ENCODE results near the gene TNPO2.

TNPO2 gene

DNA sequence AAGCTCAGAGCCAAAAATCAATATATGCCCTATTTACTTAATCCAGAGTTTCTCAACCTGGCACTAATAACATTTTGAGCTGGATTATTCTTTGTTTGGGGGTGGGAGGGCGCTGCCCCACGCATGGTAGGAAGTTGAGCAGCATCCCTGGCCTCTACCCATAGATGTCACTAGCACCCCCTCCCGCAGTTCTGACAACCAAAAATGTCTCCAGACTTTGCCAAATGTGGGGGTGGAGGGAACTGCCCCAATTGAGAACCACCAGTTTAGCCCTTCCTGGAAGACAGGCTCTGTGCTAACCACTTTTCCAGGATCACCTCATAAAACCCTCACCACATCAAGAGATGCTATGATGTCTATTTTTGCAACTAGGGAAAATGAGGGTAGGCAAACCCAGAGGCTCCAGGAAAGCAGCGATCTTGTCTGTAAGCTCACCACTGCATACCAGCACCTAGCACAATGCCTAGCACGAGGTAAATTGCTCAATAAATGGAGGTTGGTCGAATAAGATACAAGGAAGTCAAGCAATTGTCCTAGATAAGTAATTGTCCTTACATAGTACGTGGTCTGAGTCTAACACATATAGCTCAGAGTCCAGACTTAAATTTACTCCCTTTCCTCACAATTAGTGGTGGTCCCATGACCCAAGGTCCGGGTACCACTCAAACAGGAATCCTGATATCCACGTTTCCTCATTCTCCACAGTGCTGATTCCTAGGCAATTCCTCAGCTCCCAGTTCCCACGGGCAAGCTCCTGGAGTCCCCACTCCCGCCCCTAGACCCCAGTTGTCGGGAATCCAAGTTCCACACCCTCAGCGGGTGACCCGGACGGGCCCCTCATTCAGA is 9.9 kb upstream of the TNPO2 start:
- peaks cover 20 to 39% of the 10 kb centered on the region in 2 experiments; a peak in 2 of 3 replicates for H3K36me3 ChIP-seq (ENCODE audit: control insufficient read depth in 2 of 2, insufficient read depth in 1 of 2, low read length in 2 of 2)
- H3K9me3 ChIP-seq (ENCODE audit: control insufficient read depth, insufficient read depth, low read depth, low read length): no peaks in the 10 kb centered on the region
- peak overlapping the region; percentile 92 for H3K4me3 ChIP-seq (ENCODE audit: low read depth, low read length)
- H3K4me1 ChIP-seq (ENCODE audit: control insufficient read depth, insufficient read depth, low read length): 0 out of 2 replicates have a peak, but pooled peaks cover 4% of the 10 kb centered on the region
- peak overlapping the region; percentile 85 for H3K27ac ChIP-seq (ENCODE audit: extremely low read depth, low read depth, low read length)
- POLR2A ChIA-PET: interaction anchor here (0.5 to 5.4 kb wide), 11 partner anchors 11 to 1814 kb away, joined by 3 to 89 read pairs (median 3); partner anchors contain the start of genes DHPS, MAN2B1, RNASEH2A and TNPO2
- CTCF ChIA-PET: interaction anchor here (0.6 to 2.5 kb wide), 16 partner anchors 11 to 114 kb away, joined by 3 to 19 read pairs (median 4); partner anchors contain the start of gene TNPO2
- TF ChIP-seq, protein P1, sequence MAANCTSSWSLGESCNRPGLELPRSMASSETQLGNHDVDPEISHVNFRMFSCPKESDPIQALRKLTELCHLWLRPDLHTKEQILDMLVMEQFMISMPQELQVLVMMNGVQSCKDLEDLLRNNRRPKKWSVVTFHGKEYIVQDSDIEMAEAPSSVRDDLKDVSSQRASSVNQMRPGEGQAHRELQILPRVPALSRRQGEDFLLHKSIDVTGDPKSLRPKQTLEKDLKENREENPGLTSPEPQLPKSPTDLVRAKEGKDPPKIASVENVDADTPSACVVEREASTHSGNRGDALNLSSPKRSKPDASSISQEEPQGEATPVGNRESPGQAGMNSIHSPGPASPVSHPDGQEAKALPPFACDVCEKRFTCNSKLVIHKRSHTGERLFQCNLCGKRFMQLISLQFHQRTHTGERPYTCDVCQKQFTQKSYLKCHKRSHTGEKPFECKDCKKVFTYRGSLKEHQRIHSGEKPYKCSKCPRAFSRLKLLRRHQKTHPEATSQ (tag by site-specific recombination; IDR thresholded peaks at IDR 0.05): no peak
- no peak for TF ChIP-seq HOXD13 (CRISPR knock-in tag; IDR thresholded peaks at IDR 0.05; ENCODE audit: borderline replicate concordance)
- no peak for TF ChIP-seq YY2 (tag by site-specific recombination; IDR thresholded peaks at IDR 0.05)
- TF ChIP-seq, protein P2, sequence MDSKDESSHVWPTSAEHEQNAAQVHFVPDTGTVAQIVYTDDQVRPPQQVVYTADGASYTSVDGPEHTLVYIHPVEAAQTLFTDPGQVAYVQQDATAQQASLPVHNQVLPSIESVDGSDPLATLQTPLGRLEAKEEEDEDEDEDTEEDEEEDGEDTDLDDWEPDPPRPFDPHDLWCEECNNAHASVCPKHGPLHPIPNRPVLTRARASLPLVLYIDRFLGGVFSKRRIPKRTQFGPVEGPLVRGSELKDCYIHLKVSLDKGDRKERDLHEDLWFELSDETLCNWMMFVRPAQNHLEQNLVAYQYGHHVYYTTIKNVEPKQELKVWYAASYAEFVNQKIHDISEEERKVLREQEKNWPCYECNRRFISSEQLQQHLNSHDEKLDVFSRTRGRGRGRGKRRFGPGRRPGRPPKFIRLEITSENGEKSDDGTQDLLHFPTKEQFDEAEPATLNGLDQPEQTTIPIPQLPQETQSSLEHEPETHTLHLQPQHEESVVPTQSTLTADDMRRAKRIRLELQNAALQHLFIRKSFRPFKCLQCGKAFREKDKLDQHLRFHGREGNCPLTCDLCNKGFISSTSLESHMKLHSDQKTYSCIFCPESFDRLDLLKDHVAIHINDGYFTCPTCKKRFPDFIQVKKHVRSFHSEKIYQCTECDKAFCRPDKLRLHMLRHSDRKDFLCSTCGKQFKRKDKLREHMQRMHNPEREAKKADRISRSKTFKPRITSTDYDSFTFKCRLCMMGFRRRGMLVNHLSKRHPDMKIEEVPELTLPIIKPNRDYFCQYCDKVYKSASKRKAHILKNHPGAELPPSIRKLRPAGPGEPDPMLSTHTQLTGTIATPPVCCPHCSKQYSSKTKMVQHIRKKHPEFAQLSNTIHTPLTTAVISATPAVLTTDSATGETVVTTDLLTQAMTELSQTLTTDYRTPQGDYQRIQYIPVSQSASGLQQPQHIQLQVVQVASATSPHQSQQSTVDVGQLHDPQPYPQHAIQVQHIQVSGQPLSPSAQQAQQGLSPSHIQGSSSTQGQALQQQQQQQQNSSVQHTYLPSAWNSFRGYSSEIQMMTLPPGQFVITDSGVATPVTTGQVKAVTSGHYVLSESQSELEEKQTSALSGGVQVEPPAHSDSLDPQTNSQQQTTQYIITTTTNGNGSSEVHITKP (tag by site-specific recombination; IDR thresholded peaks at IDR 0.05): peak; percentile 92
- peak; percentile 14; the same call in 1 of the 2 replicates for TF ChIP-seq ZEB2 (tag by site-specific recombination; IDR thresholded peaks at IDR 0.05)
- TF ChIP-seq, protein P3, sequence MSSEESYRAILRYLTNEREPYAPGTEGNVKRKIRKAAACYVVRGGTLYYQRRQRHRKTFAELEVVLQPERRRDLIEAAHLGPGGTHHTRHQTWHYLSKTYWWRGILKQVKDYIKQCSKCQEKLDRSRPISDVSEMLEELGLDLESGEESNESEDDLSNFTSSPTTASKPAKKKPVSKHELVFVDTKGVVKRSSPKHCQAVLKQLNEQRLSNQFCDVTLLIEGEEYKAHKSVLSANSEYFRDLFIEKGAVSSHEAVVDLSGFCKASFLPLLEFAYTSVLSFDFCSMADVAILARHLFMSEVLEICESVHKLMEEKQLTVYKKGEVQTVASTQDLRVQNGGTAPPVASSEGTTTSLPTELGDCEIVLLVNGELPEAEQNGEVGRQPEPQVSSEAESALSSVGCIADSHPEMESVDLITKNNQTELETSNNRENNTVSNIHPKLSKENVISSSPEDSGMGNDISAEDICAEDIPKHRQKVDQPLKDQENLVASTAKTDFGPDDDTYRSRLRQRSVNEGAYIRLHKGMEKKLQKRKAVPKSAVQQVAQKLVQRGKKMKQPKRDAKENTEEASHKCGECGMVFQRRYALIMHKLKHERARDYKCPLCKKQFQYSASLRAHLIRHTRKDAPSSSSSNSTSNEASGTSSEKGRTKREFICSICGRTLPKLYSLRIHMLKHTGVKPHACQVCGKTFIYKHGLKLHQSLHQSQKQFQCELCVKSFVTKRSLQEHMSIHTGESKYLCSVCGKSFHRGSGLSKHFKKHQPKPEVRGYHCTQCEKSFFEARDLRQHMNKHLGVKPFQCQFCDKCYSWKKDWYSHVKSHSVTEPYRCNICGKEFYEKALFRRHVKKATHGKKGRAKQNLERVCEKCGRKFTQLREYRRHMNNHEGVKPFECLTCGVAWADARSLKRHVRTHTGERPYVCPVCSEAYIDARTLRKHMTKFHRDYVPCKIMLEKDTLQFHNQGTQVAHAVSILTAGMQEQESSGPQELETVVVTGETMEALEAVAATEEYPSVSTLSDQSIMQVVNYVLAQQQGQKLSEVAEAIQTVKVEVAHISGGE (tag by site-specific recombination; conservative IDR thresholded peaks at IDR 0.05; ENCODE audit: low read depth): 0 out of 2 replicates have a peak, but pooled peaks have one; percentile 0
- no peak for TF ChIP-seq ZBTB8A (tag by site-specific recombination; IDR thresholded peaks at IDR 0.05)
- TF ChIP-seq ZNF510 (tag by site-specific recombination; IDR thresholded peaks at IDR 0.05; ENCODE audit: insufficient replicate concordance): no peak
- TF ChIP-seq ZNF596 (tag by site-specific recombination; IDR thresholded peaks at IDR 0.05): no peak
- TF ChIP-seq SETDB1 (IDR thresholded peaks at IDR 0.05; ENCODE audit: insufficient read length, low read length): no peak
- peak; percentile 69 for TF ChIP-seq EGR2 (tag by site-specific recombination; IDR thresholded peaks at IDR 0.05; ENCODE audit: low read depth)
- TF ChIP-seq ZNF114 (tag by site-specific recombination; IDR thresholded peaks at IDR 0.05): no peak
- TF ChIP-seq, protein P4, sequence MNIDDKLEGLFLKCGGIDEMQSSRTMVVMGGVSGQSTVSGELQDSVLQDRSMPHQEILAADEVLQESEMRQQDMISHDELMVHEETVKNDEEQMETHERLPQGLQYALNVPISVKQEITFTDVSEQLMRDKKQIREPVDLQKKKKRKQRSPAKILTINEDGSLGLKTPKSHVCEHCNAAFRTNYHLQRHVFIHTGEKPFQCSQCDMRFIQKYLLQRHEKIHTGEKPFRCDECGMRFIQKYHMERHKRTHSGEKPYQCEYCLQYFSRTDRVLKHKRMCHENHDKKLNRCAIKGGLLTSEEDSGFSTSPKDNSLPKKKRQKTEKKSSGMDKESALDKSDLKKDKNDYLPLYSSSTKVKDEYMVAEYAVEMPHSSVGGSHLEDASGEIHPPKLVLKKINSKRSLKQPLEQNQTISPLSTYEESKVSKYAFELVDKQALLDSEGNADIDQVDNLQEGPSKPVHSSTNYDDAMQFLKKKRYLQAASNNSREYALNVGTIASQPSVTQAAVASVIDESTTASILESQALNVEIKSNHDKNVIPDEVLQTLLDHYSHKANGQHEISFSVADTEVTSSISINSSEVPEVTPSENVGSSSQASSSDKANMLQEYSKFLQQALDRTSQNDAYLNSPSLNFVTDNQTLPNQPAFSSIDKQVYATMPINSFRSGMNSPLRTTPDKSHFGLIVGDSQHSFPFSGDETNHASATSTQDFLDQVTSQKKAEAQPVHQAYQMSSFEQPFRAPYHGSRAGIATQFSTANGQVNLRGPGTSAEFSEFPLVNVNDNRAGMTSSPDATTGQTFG (tag by site-specific recombination; IDR thresholded peaks at IDR 0.05; ENCODE audit: borderline replicate concordance): no peak
- TF ChIP-seq, protein P5, sequence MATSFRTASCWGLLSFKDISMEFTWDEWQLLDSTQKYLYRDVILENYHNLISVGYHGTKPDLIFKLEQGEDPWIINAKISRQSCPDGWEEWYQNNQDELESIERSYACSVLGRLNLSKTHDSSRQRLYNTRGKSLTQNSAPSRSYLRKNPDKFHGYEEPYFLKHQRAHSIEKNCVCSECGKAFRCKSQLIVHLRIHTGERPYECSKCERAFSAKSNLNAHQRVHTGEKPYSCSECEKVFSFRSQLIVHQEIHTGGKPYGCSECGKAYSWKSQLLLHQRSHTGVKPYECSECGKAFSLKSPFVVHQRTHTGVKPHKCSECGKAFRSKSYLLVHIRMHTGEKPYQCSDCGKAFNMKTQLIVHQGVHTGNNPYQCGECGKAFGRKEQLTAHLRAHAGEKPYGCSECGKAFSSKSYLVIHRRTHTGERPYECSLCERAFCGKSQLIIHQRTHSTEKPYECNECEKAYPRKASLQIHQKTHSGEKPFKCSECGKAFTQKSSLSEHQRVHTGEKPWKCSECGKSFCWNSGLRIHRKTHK (tag by site-specific recombination; IDR thresholded peaks at IDR 0.05): no peak
- no peak for TF ChIP-seq GLI4 (tag by site-specific recombination; IDR thresholded peaks at IDR 0.05)
- no peak for TF ChIP-seq ZNF600 (tag by site-specific recombination; IDR thresholded peaks at IDR 0.05)
- TF ChIP-seq, protein P6, sequence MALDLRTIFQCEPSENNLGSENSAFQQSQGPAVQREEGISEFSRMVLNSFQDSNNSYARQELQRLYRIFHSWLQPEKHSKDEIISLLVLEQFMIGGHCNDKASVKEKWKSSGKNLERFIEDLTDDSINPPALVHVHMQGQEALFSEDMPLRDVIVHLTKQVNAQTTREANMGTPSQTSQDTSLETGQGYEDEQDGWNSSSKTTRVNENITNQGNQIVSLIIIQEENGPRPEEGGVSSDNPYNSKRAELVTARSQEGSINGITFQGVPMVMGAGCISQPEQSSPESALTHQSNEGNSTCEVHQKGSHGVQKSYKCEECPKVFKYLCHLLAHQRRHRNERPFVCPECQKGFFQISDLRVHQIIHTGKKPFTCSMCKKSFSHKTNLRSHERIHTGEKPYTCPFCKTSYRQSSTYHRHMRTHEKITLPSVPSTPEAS (tag by site-specific recombination; IDR thresholded peaks at IDR 0.05): no peak
- no peak for TF ChIP-seq ZNF621 (tag by site-specific recombination; IDR thresholded peaks at IDR 0.05)
- TF ChIP-seq, protein P7, sequence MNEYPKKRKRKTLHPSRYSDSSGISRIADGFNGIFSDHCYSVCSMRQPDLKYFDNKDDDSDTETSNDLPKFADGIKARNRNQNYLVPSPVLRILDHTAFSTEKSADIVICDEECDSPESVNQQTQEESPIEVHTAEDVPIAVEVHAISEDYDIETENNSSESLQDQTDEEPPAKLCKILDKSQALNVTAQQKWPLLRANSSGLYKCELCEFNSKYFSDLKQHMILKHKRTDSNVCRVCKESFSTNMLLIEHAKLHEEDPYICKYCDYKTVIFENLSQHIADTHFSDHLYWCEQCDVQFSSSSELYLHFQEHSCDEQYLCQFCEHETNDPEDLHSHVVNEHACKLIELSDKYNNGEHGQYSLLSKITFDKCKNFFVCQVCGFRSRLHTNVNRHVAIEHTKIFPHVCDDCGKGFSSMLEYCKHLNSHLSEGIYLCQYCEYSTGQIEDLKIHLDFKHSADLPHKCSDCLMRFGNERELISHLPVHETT (tag by site-specific recombination; IDR thresholded peaks at IDR 0.05): no peak
- no peak for TF ChIP-seq ZNF837 (tag by site-specific recombination; IDR thresholded peaks at IDR 0.05)
